GM12864 (cell line): Measurements from ENCODE around the gene SOX15.
"Not testable (repeated sequence)": the region's sequence is repeated elsewhere in the genome, so short reads cannot be mapped to it uniquely, and the experiment has no call there.

Experiments
- DNase-seq: peaks from one replicate; pipeline ENCODE4 v3.0.0-alpha.2; 2011; ENCODE audit warnings: low read depth
- H3K4me3 ChIP-seq: 2 replicates; pipeline ENCODE4 v1.5.1; 2011; ENCODE audit warnings: mild to moderate bottlenecking, low read depth, low read length, control low read depth
- CTCF ChIP-seq: IDR thresholded peaks from 2 replicates; pipeline ENCODE4 v1.5.1; 2011; ENCODE audit warnings: low read depth, mild to moderate bottlenecking, moderate library complexity, low read length, control low read depth, inconsistent platforms; ENCODE audit errors: missing control alignments

Gene SOX15

GRCh38 chr17:7610641-7611040, 20.7 kb upstream of the SOX15 start:
- H3K4me3 ChIP-seq = no peak overlapping the region
- DNase-seq = no peak
- no peak for TF ChIP-seq CTCF

DNA sequence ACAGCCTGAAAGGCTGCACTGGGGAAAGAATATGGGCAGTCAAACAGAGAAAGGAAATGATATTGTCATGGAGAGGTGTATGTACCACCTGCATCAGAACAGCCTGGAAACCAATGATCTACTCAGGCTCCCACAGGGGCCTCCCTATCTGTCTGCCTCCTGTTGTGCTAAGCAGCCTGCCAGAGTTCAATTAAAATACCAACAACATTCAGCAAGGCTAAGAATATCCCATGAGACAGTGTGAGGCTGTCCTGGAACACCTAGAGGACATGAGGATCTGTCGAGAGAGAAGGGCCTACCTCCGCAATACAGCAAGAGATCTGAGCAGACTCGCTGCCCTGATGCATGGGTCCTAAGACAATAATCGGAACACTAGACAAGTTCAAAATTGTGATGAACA, 16.4 kb upstream of the SOX15 start:
- H3K4me3 ChIP-seq = no peak overlapping the region
- no peak for DNase-seq
- TF ChIP-seq CTCF = no peak

GRCh38 chr17:7597561-7597960, 7.7 kb upstream of the SOX15 start:
- not testable (repeated sequence) for DNase-seq

GRCh38 chr17:7593296-7593695, 3.4 kb upstream of the SOX15 start:
- no peak for TF ChIP-seq CTCF
- DNase-seq = no peak
- no peak overlapping the region for H3K4me3 ChIP-seq

More at GRCh38 chr17:7597561-7597960, 7.7 kb upstream of the SOX15 start:
- not testable (repeated sequence) for H3K4me3 ChIP-seq

- TF ChIP-seq CTCF = no peak
- H3K4me3 ChIP-seq = no peak overlapping the region
- DNase-seq = no peak
Observed at GRCh38 chr17:7592422-7593021, 2.6 kb upstream of the SOX15 start.

DNA sequence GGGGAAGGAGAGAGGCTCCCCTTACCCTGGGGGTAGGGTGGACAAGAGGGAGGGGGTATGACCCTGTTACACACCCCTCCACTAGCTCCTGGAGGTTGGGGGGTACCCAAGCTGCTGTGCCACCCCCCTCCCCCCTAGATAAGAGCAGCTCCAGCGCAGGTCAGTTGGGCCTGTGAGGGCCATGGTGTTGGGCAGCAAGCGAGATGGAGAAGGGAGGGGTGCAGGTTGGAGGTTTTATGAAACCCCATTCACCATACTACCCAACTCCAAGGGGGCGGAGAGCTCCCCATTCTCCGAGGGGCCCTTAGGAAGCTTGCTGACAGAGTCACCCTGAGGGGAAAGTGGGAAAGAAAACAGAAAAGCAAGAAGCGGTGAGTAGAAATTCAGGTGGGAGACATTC, 1.7 kb upstream of the SOX15 start:
- DNase-seq = no peak
- H3K4me3 ChIP-seq = no peak overlapping the region
- TF ChIP-seq CTCF = no peak

GRCh38 chr17:7590743-7591142, 849 bp upstream of the SOX15 start:
- H3K4me3 ChIP-seq = no peak overlapping the region
- no peak for TF ChIP-seq CTCF
- DNase-seq = no peak
